NCI-H1436 treated with DMSO at 0.1 percent for 48 hours (cell line): ENCODE data around the gene IGF2R.
"Not testable (repeated sequence)": the region's sequence is repeated elsewhere in the genome, so short reads cannot be mapped to it uniquely, and the experiment has no call there.

Experiments used
- DNase-seq: peaks from one replicate; lab custom pipeline; 2025; lab: John Stamatoyannopoulos, UW

Gene IGF2R

GRCh38 chr6:160122744-160123143 lies 153.9 kb downstream of the IGF2R start:
- DNase-seq = no peak

- DNase-seq = no peak
Observed at GRCh38 chr6:160124007-160124406, 155.1 kb downstream of the IGF2R start.

GRCh38 chr6:160124605-160125004 lies 155.7 kb downstream of the IGF2R start:
- no peak for DNase-seq

- not testable (repeated sequence) for DNase-seq
Observed at GRCh38 chr6:160125105-160125504, 156.2 kb downstream of the IGF2R start.

- no peak for DNase-seq
Observed at GRCh38 chr6:160127270-160128124, 158.6 kb downstream of the IGF2R start.

GRCh38 chr6:160128125-160128683 lies 159.3 kb downstream of the IGF2R start:
- no peak for DNase-seq

- no peak for DNase-seq
Observed at GRCh38 chr6:160128879-160129516, 160.1 kb downstream of the IGF2R start.

- DNase-seq = no peak
Observed at GRCh38 chr6:160129881-160130615, 161.2 kb downstream of the IGF2R start.

- no peak for DNase-seq
Observed at GRCh38 chr6:160130729-160131484, 162.0 kb downstream of the IGF2R start.

- DNase-seq = no peak
Observed at GRCh38 chr6:160131636-160132296, 162.9 kb downstream of the IGF2R start.

- no peak for DNase-seq
Observed at GRCh38 chr6:160132297-160132637, 163.4 kb downstream of the IGF2R start.

- no peak for DNase-seq
Observed at GRCh38 chr6:160132776-160133338, 164.0 kb downstream of the IGF2R start.

- DNase-seq = no peak
Observed at GRCh38 chr6:160133441-160134336, 164.8 kb downstream of the IGF2R start.

GRCh38 chr6:160134337-160134751 lies 165.5 kb downstream of the IGF2R start:
- not testable (repeated sequence) for DNase-seq

- DNase-seq = no peak
Observed at GRCh38 chr6:160134779-160135547, 166.1 kb downstream of the IGF2R start.

GRCh38 chr6:160135907-160136655 lies 167.2 kb downstream of the IGF2R start:
- no peak for DNase-seq

GRCh38 chr6:160137130-160137988 lies 168.5 kb downstream of the IGF2R start:
- DNase-seq = no peak
